ENCODE results near the gene ENPEP.
"Not testable (repeated sequence)": the region's sequence is repeated elsewhere in the genome, so short reads cannot be mapped to it uniquely, and the experiment has no call there.

ENPEP gene, protein sequence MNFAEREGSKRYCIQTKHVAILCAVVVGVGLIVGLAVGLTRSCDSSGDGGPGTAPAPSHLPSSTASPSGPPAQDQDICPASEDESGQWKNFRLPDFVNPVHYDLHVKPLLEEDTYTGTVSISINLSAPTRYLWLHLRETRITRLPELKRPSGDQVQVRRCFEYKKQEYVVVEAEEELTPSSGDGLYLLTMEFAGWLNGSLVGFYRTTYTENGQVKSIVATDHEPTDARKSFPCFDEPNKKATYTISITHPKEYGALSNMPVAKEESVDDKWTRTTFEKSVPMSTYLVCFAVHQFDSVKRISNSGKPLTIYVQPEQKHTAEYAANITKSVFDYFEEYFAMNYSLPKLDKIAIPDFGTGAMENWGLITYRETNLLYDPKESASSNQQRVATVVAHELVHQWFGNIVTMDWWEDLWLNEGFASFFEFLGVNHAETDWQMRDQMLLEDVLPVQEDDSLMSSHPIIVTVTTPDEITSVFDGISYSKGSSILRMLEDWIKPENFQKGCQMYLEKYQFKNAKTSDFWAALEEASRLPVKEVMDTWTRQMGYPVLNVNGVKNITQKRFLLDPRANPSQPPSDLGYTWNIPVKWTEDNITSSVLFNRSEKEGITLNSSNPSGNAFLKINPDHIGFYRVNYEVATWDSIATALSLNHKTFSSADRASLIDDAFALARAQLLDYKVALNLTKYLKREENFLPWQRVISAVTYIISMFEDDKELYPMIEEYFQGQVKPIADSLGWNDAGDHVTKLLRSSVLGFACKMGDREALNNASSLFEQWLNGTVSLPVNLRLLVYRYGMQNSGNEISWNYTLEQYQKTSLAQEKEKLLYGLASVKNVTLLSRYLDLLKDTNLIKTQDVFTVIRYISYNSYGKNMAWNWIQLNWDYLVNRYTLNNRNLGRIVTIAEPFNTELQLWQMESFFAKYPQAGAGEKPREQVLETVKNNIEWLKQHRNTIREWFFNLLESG

DNA sequence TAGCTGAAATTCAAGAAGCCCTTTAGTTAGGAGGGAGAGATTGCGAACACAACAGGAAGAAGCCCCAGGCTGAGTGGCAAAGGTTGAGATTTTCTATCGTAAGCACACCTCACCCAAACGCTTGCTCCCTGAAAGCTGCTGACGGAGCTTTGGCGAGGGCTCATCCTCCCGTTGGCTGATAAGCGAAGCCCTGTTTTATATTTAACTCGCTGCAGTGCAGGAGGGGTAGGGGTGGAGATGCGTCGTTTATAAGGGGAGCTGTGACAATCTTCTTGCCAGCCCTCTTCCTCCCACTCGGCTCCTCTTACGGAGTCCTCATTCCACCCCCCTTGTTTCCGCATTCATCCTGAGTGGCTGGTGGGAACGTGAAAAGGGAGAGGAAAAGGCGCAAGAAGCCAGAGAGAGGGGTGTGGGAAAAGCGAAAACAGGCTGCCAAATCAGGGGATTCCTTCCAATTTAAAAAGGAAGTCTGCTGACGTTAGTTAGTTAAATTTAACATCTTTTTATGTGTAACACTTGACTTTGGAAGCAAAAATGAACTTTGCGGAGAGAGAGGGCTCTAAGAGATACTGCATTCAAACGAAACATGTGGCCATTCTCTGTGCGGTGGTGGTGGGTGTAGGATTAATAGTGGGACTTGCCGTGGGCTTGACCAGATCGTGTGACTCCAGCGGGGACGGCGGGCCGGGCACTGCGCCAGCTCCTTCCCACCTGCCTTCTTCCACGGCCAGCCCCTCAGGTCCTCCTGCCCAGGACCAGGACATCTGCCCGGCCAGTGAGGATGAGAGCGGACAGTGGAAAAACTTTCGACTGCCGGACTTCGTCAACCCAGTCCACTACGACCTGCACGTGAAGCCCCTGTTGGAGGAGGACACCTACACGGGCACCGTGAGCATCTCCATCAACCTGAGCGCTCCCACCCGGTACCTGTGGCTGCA lies at the start of gene ENPEP:
Gene ENPEP (plus strand): TSS at position 275 of the 938 bp plus-strand sequence. CDS start 260 bp downstream, at position 535.
- DNase-seq (ENCODE audit: low read depth): no peak

DNA sequence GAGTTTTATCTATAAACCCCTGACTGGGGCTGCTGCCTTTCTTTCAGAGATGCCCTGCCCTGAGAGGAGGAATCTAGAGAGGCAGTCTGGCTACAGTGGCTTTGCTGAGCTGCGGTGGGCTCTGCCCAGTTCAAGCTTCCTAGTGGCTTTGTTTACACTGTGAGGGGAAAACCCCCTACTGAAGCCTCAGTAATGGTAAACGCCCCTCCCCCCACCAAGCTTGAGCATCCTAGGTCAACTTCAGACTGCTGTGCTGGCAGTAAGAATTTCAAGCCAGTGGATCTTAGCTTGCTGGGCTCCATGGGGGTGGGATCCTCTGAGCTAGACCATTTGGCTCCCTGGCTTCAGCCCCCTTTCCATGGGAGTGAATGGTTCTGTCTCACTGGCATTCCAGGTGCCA lies 44.1 kb upstream of the ENPEP start:
- DNase-seq (ENCODE audit: low read depth): not testable (repeated sequence)

DNA sequence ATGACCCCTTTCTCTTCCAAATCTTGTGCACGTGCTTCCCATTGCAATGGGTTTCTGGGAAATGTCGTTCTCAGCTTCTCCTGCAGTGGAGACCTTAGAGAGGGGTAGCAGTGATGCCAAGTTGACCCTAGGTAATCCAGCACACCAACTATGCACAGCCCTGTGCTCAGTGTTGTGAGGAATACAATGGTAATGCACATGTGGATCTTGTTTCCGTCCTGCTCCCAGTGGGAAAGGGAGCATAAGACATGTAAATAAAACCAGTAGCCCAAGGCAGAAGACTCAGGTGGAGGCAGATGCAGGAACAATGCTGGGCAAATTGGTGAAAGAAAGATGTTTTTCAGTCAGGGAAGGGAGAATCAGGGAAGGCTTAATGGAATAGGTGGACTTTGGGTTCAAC lies 38.7 kb upstream of the ENPEP start:
- DNase-seq (ENCODE audit: low read depth): not testable (repeated sequence)

DNA sequence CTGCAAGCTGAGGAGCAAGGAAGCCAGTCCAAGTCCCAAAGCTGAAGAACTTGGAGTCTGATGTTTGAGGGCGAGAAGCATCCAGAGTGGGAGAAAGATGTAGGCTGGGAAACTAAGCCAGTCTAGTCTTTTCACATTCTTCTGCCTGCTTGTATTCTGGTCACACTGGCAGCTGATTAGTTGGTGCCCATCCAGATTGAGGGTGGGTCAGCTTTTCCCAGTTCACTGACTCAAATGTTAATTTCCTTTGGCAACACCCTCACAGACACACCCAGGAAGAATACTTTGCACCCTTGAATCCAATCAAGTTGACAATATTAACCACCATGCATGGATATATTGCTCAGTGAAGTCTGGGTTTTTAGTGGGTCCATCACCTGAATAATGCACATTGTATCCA lies 36.7 kb upstream of the ENPEP start:
- DNase-seq (ENCODE audit: low read depth): not testable (repeated sequence)

DNA sequence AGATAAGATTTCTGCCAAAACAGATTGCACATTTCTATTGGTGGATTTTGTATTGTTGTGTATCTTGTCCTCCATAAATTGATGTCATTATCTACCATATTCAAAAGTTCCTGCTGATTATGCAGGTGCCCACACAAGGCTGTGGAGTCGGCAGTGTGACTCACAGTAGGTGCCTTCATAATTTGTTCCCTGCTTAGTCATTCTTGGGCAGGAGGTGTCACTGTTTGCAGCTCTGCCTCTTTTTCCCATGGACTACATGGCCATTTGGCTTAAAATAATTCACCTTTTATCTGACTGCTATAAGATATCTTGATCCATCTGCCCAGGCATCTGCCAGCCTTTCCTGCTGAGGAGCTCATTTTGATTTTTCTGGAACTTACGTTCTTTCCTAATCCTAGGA lies 33.6 kb upstream of the ENPEP start:
- DNase-seq (ENCODE audit: low read depth): no peak

DNA sequence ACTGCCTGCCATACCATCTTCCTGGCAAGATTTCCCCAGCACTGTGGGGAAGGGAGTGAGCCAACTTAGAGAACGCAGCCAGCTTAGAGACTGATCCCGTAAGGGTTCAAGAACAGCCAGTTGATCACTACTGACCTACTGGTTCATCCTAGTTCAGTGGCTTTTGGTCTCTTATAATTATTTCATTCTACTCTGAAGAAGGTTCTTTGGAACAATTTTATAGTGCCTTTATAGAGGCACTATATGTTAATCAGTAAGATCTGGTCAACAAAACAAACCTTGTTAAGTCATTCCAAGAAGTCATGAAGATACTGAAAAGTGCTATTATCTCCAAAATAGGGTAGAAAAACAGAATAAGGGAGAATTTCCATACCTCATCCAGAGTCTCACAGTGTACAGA lies 33.2 kb upstream of the ENPEP start:
- DNase-seq (ENCODE audit: low read depth): no peak

DNA sequence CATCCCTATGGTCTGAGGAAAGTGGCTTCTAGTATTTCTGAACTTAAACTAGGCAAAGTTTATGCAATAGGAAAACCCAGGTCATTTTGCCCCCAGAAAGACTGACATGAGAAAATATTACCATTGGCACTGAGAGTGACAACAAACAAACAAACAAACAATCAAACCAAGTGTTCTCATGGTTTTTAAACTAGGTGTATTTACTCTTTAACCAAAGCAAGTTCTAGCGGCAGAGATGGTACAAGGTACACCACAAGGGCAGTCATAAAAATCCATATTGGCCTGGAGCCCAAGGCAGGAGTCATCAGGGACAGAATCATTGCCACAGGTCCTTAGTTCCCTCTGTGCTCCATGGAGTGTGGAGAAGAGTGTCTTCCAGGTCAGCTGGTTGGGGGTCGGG lies 26.0 kb upstream of the ENPEP start:
- no peak for DNase-seq (ENCODE audit: low read depth)

DNA sequence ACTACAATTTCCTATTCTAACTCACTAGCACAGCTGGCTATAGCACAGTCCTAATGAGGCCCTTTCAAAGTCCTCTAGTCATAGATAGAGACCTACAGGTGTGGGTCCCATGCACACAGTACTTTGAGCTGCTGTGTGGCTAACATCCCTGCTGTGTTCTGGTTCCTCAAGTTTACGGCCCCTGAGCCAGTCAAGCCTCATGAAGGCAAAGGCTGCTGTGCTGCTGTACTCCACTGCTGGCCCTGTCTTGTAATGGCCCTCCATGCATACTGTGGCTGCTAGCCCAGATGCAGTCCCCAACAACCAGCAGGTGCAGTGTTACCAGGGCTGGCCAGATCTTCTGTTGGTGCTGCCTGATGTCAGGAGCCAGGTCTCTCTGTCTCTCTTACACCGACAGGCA lies 23.4 kb upstream of the ENPEP start:
- no peak for DNase-seq (ENCODE audit: low read depth)

DNA sequence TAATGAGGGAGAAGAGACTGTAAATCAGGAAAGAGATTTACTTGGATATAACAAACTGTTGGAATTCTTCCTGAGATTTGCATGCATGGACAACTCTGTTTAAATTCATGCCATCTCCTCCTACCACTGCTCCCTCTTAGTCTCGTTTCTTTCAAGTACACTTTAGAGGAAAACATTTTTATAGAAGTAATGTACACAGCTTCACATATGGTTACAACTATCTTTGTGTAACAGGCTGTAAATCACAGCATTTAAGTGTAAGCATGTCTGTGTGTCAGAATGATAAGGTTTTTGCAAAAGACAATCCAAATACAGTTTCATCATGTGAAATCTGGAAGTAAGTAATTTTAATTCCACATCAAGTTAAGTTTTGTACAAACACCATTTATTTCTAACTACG lies 21.5 kb upstream of the ENPEP start:
- no peak for DNase-seq (ENCODE audit: low read depth)

DNA sequence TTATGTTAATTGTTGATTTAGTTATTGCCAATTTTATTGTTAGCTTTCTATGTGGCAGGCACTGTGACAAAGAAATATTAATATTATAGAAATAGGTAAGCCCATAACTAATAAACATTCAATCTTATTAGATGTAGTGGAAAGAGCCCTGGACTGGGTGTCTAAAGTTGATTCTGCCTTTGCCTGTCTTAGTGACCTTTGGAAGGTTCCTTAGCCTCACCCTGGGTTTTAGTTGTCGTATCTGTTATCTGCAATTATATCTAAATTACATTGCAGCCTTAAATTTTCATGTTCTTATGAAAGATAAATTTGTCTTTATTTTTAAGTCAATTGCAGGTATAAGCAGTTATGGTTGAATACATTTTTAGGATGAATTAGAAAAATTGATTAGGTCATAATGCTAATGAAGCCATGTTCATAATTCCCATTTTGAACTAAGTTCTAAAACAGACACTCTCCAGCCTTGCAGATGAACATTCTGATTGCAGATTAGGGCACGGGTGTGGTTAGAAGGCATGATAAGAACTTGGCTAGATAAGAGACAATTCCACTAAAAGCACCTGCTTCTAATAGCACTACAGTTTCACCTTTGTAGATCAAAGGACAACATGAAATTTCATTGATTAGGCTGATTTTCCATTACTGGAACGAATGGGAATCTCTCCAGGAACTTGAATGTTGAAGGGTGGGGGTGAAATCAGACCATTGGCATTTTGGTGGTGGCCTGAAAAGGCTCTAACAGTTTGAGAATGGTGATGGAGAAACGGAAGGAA lies 17.3 kb upstream of the ENPEP start:
- DNase-seq (ENCODE audit: low read depth): no peak

DNA sequence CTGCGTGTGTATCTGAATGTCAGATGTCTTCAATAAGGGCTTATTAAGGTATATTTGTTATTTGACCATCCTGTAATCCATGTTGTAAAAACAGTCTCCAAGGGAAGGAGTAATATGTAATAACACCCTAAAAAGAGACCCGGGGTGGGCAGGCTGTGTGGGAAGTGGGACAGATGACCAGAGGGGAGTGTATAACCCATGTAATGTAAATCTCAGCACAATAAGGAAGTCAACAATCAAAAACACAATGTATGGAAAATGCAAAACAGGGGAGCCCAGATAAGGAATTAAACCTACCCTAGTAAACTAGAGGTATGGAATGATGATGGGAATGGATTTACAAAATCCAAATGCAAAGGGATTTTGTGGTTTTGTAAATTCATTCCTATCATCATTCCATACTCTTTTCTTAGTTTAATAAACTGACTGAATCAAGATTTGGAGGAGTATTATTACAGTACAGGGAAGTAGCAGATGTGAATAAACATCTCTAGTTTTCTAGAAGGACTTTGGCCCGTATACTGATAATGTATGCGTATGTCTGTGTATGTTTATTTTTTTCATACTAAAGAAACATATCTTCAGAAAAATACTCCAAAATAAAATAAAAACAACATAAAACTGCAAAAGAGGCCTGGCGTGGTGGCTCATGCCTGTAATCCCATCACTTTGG lies 15.7 kb upstream of the ENPEP start:
- no peak for DNase-seq (ENCODE audit: low read depth)

DNA sequence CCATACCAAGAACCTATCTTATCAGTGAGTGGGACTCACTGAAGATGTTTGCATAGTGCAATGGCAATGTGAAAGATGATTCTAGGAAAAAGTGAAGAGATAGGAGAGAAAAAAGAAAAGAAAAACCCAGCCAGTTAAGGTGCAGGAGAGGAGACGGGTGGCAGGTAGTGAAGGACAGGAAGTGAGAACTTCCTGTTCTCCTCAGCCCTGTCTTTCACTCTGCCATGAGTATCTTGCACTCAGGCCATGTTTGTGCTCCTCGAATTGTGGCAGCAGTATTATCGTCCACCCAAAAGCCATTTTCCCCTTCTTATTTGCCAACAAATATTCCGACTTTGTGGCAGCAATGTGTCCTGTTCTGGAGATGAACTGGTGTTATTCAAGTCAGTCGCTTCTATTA lies 8.6 kb upstream of the ENPEP start:
- no peak for DNase-seq (ENCODE audit: low read depth)

DNA sequence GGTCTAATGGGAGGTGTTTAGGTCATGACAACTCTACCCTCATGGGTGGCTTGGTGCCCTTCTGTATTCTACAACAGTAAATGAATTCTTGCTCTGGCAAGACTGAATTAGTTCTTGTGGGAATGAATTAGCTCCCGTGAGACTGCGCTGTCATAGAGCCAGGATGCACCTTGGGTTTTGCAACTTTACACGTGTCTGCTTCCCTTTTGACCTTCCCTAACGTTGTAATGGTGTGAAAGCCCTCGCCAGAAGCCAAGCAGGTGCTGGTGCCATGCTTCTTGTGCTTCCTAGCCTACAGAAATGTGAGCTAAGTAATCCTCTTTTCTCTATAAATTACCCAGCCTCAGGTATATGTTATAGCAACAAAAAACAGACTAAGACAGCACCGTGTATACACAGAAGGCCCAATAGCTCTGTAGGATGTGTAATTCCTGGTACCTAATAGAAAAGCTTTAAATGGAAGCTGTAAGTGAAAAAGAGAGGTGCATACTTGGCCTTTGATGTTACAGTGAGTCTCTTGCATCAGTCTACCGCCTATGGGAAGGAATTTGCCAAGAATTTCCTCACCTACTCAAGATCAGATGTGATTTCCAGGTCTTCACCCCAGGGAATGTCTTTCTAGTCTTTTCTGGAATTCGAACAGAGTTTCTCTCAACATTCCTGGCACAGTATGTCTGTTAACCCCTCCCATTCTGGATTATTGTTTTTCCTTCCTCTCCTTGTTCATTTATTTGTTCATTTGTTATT lies 3.2 kb upstream of the ENPEP start:
- DNase-seq (ENCODE audit: low read depth): no peak

DNA sequence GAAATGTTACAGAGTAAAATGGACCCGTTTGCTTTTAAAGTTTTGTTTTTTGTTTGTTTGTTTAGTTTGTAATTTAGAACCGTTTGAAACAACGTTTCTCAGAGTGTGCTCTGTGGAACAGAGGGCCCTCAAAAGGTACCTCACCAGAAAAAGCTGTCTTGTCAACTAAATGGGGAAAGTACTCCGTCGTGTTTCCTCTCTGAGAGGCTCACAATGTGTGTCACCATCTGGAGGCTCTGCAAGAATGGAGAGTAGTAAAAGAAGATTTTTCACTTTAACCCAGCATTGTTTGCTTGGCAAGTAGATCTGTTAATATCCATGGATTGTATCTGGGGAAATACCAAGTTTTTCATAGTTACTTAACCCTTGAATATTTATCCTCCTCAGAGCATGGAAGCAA lies 1.5 kb upstream of the ENPEP start:
- DNase-seq (ENCODE audit: low read depth): no peak

DNA sequence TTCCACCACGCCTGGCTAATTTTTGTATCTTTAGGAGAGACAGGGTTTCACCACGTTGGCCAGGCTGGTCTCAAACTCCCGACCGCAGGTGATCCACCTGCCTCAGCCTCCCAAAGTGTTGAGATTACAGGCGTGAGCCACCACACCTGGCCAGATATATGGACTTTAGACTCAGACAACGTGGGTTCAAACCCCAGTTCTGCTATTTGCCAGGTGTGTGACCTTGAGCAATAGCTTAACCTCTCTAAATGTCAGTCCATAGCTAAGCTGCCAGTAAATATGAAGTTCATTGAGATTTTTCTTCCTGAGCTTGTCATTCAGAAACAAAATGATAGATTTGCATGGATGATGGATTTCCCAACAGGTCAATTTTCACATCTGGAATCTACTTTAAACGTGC lies 875 bp upstream of the ENPEP start:
- DNase-seq (ENCODE audit: low read depth): not testable (repeated sequence)

DNA sequence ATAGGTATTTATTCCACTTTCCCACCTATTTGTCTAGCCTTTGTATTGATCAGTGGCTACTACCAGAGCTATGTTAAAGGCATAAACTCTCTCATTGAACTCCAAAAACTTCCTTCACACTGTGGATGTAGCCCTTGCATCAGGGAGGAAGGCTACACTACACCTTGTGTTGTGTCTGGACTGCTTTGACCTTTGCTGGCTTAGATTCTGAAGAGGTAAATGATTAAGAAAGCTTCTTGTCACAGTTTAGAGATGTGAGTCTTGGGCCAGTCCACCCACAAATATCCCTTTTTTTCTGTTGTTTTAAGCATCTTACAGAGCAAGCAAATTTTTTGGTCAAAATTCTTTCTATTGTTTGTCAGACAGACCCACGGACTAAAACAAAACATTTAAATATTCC lies 1.9 kb downstream of the ENPEP start:
- DNase-seq (ENCODE audit: low read depth): no peak

DNA sequence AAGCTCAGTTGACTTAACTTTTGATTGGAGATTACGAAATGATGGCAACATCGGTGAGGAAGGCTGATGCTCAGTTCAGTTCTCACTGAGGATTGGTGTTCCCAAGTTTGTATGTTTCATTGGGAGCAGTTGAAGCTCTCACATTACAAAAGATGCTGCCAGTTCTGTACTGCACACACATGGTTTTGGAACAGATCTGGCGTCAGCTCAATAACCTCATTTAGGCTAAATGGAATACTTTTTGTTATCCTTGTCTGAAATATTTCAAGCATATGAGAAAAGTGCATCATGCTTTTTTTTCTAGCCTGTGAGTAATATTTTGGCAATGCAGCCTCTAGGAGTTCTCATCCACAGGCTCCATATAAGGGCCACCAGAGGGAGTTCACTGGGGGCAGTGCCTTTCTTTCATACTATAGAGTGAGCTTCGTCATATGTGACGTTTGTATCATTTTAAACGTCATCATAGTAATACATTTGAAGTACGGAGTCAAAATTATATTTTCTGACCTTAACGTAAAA lies 4.1 kb downstream of the ENPEP start:
- no peak for DNase-seq (ENCODE audit: low read depth)

DNA sequence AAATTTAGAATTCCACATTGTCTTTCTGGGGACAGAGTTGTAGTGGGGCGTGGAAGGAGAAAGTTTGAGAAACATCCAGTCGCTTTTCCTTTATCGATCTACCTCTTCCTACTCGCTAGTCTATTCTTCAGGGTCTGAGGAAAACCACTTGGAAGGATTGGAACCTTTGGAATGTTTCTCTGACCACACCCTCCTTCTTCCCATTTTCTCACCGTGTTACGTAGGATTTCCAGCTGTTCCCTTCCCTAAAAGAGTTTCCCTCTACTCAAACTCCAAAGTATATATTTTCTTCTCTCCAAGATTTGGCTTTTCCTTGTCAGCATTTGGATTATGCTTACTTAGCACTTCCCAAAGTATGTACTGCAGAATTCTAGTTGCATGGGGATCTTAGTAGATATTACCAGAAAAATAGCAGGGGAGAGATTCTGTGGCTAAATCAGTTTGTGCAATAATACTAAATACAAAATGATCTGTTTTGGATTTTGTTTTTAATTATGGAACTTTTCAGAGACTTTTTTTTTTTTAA lies 4.9 kb downstream of the ENPEP start:
- no peak for DNase-seq (ENCODE audit: low read depth)

DNA sequence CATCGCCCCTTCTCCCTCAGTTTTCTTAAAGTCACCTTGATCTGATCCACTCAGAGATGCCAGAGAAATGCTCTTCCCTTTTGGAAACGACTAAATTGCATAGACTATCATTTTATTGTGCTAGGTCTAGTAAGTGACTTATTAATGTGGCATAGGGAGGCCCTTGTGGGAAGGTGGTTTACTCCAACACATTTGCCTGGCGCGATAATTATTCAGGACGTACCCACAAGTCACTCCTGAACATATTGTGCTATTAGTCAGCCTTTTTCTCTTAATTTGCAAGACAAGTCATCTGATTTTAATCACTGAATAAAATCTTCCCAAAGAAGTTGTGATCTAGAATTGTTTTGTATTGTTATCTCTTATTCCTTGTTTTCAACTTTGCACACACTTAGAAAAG lies 7.6 kb downstream of the ENPEP start:
- no peak for DNase-seq (ENCODE audit: low read depth)
